ENCODE data around the gene JSRP1. TPM values are rescaled to one million over a fixed set of nuclear protein-coding genes. Genes with fewer than 3 reads are reported as not detected.

JSRP1 gene
- polyA plus RNA-seq (2012; ENCODE audit: missing spikeins) = 0.64 TPM

GRCh38 chr19:2255982-2256685 lies at the start of gene JSRP1:
TSS of gene JSRP1 (minus strand) at chr19:2256417. CDS start at chr19:2255314, 1,103 bp downstream.
- DNase-seq (ENCODE audit: insufficient read length) = no peak
- FAIRE-seq = peak; percentile 67
- TF ChIP-seq POLR2AphosphoS5 (IDR thresholded peaks at IDR 0.05; ENCODE audit: low read depth, low read length) (no peak), TAF1 (IDR thresholded peaks at IDR 0.05; ENCODE audit: borderline replicate concordance, low read depth, low read length) (no peak), POLR2A (IDR thresholded peaks at IDR 0.05; ENCODE audit: low read depth, low read length) (no peak)

GRCh38 chr19:2305452-2306280 lies 49.4 kb upstream of the JSRP1 start:
- FAIRE-seq (no peak), DNase-seq (ENCODE audit: insufficient read length) (no peak)
- no peak for TF ChIP-seq POLR2AphosphoS5 (IDR thresholded peaks at IDR 0.05; ENCODE audit: low read depth, low read length)
- no peak for TF ChIP-seq POLR2A (IDR thresholded peaks at IDR 0.05; ENCODE audit: low read depth, low read length)
- no peak for TF ChIP-seq TAF1 (IDR thresholded peaks at IDR 0.05; ENCODE audit: borderline replicate concordance, low read depth, low read length)

GRCh38 chr19:2303211-2303798 lies 47.1 kb upstream of the JSRP1 start:
- DNase-seq (ENCODE audit: insufficient read length) = no peak
- no peak for TF ChIP-seq TAF1 (IDR thresholded peaks at IDR 0.05; ENCODE audit: borderline replicate concordance, low read depth, low read length)
- no peak for TF ChIP-seq POLR2AphosphoS5 (IDR thresholded peaks at IDR 0.05; ENCODE audit: low read depth, low read length)
- no peak for TF ChIP-seq POLR2A (IDR thresholded peaks at IDR 0.05; ENCODE audit: low read depth, low read length)
- no peak for FAIRE-seq

- FAIRE-seq (no peak), DNase-seq (ENCODE audit: insufficient read length) (no peak)
- TF ChIP-seq POLR2A (IDR thresholded peaks at IDR 0.05; ENCODE audit: low read depth, low read length) (no peak), POLR2AphosphoS5 (IDR thresholded peaks at IDR 0.05; ENCODE audit: low read depth, low read length) (0 out of 2 replicates have a peak, but pooled peaks have one; percentile 11)
These were observed 46.3 kb upstream of the JSRP1 start for GRCh38 chr19:2302319-2303210.

- FAIRE-seq (no peak), DNase-seq (ENCODE audit: insufficient read length) (no peak)
- TF ChIP-seq POLR2AphosphoS5 (IDR thresholded peaks at IDR 0.05; ENCODE audit: low read depth, low read length) (no peak), POLR2A (IDR thresholded peaks at IDR 0.05; ENCODE audit: low read depth, low read length) (no peak), TAF1 (IDR thresholded peaks at IDR 0.05; ENCODE audit: borderline replicate concordance, low read depth, low read length) (no peak)
These were observed 44.3 kb upstream of the JSRP1 start for GRCh38 chr19:2300533-2300932.

- DNase-seq (ENCODE audit: insufficient read length) = no peak
- no peak for FAIRE-seq
- no peak for TF ChIP-seq POLR2A (IDR thresholded peaks at IDR 0.05; ENCODE audit: low read depth, low read length)
- no peak for TF ChIP-seq TAF1 (IDR thresholded peaks at IDR 0.05; ENCODE audit: borderline replicate concordance, low read depth, low read length)
- no peak for TF ChIP-seq POLR2AphosphoS5 (IDR thresholded peaks at IDR 0.05; ENCODE audit: low read depth, low read length)
These were observed 39.9 kb upstream of the JSRP1 start for GRCh38 chr19:2296141-2296540.

- DNase-seq (ENCODE audit: insufficient read length) (no peak), FAIRE-seq (no peak)
- TF ChIP-seq POLR2AphosphoS5 (IDR thresholded peaks at IDR 0.05; ENCODE audit: low read depth, low read length) (no peak), TAF1 (IDR thresholded peaks at IDR 0.05; ENCODE audit: borderline replicate concordance, low read depth, low read length) (no peak), POLR2A (IDR thresholded peaks at IDR 0.05; ENCODE audit: low read depth, low read length) (no peak)
These were observed 38.6 kb upstream of the JSRP1 start for GRCh38 chr19:2294687-2295335.

- DNase-seq (ENCODE audit: insufficient read length) (no peak), FAIRE-seq (no peak)
- TF ChIP-seq POLR2AphosphoS5 (IDR thresholded peaks at IDR 0.05; ENCODE audit: low read depth, low read length) (no peak), TAF1 (IDR thresholded peaks at IDR 0.05; ENCODE audit: borderline replicate concordance, low read depth, low read length) (no peak), POLR2A (IDR thresholded peaks at IDR 0.05; ENCODE audit: low read depth, low read length) (no peak)
These were observed 35.1 kb upstream of the JSRP1 start for GRCh38 chr19:2291185-2291751.

- FAIRE-seq (no peak), DNase-seq (ENCODE audit: insufficient read length) (no peak)
- TF ChIP-seq TAF1 (IDR thresholded peaks at IDR 0.05; ENCODE audit: borderline replicate concordance, low read depth, low read length) (no peak), POLR2A (IDR thresholded peaks at IDR 0.05; ENCODE audit: low read depth, low read length) (peak; percentile 16; the same call in 1 of the 2 replicates), POLR2AphosphoS5 (IDR thresholded peaks at IDR 0.05; ENCODE audit: low read depth, low read length) (0 out of 2 replicates have a peak, but pooled peaks have one; percentile 13)
These were observed 34.4 kb upstream of the JSRP1 start for GRCh38 chr19:2290441-2291184.
